PC-9 (cell line): ENCODE measurements around the gene SNAPC4. TPM values are rescaled to one million over a fixed set of nuclear protein-coding genes. Genes with fewer than 3 reads are reported as not detected.

Experiments
- Bru-seq: library from RNA; stranded (reverse); fragments of 400-500 nt; gene quantifications from one replicate; lab custom pipeline; 2021; lab: Mats Ljungman, UMichigan
- BruChase-seq, 2 experiments: library from RNA; stranded (reverse); fragments of 400-500 nt; gene quantifications; one replicate each; lab custom pipeline; 2021; lab: Mats Ljungman, UMichigan
- BruUV-seq: library from RNA; stranded (reverse); fragments of 400-500 nt; replicated peaks from 2 replicates; lab custom pipeline; 2021; lab: Mats Ljungman, UMichigan
- CTCF ChIA-PET: fragments of 300-600 bp; sonication (Branson Sonifier 250); formaldehyde crosslinking; loops from one replicate; lab custom pipeline; 2022; ENCODE audit warnings: antibody characterized with exemption; lab: Charles Lee
- POLR2A ChIA-PET: fragments of 300-600 bp; sonication (Branson Sonifier 250); formaldehyde crosslinking; loops from one replicate; lab custom pipeline; 2022; ENCODE audit warnings: antibody characterized with exemption; ENCODE audit not compliant: unreplicated experiment; lab: Charles Lee
- DNase-seq, 2 experiments: peaks; one replicate each; pipeline versions ENCODE4 v3.0.0 to v3.0.0-alpha.2; 2015 to 2022; ENCODE audit warnings: mixed read lengths in 1 of 2
- H2AFZ ChIP-seq: fragments of 200-600 bp; sonication (generic); 2 replicates; pipeline ENCODE4 v1.8.1; 2017; ENCODE audit warnings: antibody characterized with exemption
- H3F3A ChIP-seq: fragments of 200-600 bp; sonication (generic); 2 replicates; pipeline ENCODE4 v1.8.1; 2017; ENCODE audit warnings: antibody characterized with exemption, mild to moderate bottlenecking, low read depth; ENCODE audit not compliant: insufficient read depth
- H3K27ac ChIP-seq: fragments of 200-600 bp; sonication (generic); 2 replicates; pipeline ENCODE4 v1.6.1; 2016; ENCODE audit warnings: mixed run types
- H3K27me3 ChIP-seq: fragments of 200-600 bp; sonication (generic); 2 replicates; pipeline ENCODE4 v1.6.1; 2016; ENCODE audit warnings: low read depth, mixed run types; ENCODE audit not compliant: insufficient read depth
- H3K36me3 ChIP-seq: fragments of 200-600 bp; sonication (generic); 2 replicates; pipeline ENCODE4 v1.6.1; 2016; ENCODE audit warnings: low read depth, mixed run types
- H3K4me1 ChIP-seq: fragments of 200-600 bp; sonication (generic); replicated peaks from 2 replicates; pipeline ENCODE4 v1.6.1; 2016; ENCODE audit warnings: mixed run types; ENCODE audit not compliant: insufficient read depth
- H3K4me2 ChIP-seq: fragments of 200-600 bp; sonication (generic); 2 replicates; pipeline ENCODE4 v1.6.1; 2017; ENCODE audit warnings: mixed run types
- H3K4me3 ChIP-seq: fragments of 200-600 bp; sonication (generic); 2 replicates; pipeline ENCODE4 v1.6.1; 2016; ENCODE audit warnings: mixed run types
- H3K79me2 ChIP-seq: fragments of 200-600 bp; sonication (generic); 2 replicates; pipeline ENCODE4 v1.6.1; 2017; ENCODE audit warnings: low read depth, mixed run types
- H3K9me2 ChIP-seq: fragments of 200-600 bp; sonication (generic); 2 replicates; pipeline ENCODE4 v1.8.1; 2017; ENCODE audit warnings: mild to moderate bottlenecking; ENCODE audit not compliant: insufficient read depth
- H3K9me3 ChIP-seq: fragments of 200-600 bp; sonication (generic); 2 replicates; pipeline ENCODE4 v1.8.1; 2016; ENCODE audit warnings: low read depth; ENCODE audit not compliant: insufficient read depth
- H4K20me1 ChIP-seq: fragments of 200-600 bp; sonication (generic); 2 replicates; pipeline ENCODE4 v1.8.1; 2017; ENCODE audit not compliant: insufficient read depth
- CTCF ChIP-seq: fragments of 200-600 bp; sonication (generic); conservative IDR thresholded peaks from 2 replicates; pipeline ENCODE4 v1.6.1; 2017; ENCODE audit warnings: mixed run types, antibody characterized with exemption, mild to moderate bottlenecking, moderate library complexity
- EZH2 ChIP-seq: fragments of 200-600 bp; sonication (generic); IDR thresholded peaks from 2 replicates; pipeline ENCODE4 v1.8.0; 2017; ENCODE audit warnings: antibody characterized with exemption, low read depth
- intact Hi-C: fragments of 100-400 bp; cut with micrococcal nuclease; formaldehyde crosslinking; loops from one replicate; pipeline ENCODE4 v1.10.0; 2022; ENCODE audit not compliant: unreplicated experiment
- long read RNA-seq: library from polyadenylated mRNA; stranded (forward); transcript quantifications from one replicate; pipeline ENCODE4 v2.0.0, GENCODE V29; 2022
- total RNA-seq: library from RNA; stranded (reverse); gene quantifications from 2 replicates; pipeline ENCODE4 v1.2.3, GENCODE V29; 2021

SNAPC4 gene
- total RNA-seq = 13.3 and 14.4 TPM in 2 replicates
- Bru-seq, nascent RNA = percentile 60 among the genes with signal in this experiment
- BruChase-seq, experiment 1, labeled RNA remaining after a 2-hour chase = percentile 77 among the genes with signal in this experiment
- BruChase-seq, experiment 2, labeled RNA remaining after a 6-hour chase = percentile 82 among the genes with signal in this experiment
- long read RNA-seq, partial matches to known transcripts = 10 of 20 reads
- long read RNA-seq, other reads (novel, unspliced or antisense) = 10 of 20 reads

- peaks cover 13% of the 10 kb centered on the region for H3K4me1 ChIP-seq
- peaks cover 8% of the 10 kb centered on the region; the same call in 1 of the 2 replicates for H3F3A ChIP-seq
- no TSS peak for BruUV-seq
- H4K20me1 ChIP-seq = peaks cover 11% of the 10 kb centered on the region
- CTCF ChIA-PET = interaction anchor here (0.8 kb wide), 1 partner anchor 55 kb away, joined by 3 read pairs; no protein-coding TSS in a partner anchor
- no peak within 1 kb of the TSS for H3K27ac ChIP-seq
- peak within 1 kb of the TSS; percentile 97 for H3K4me2 ChIP-seq
- H3K9me2 ChIP-seq = no peaks in the 10 kb centered on the region
- peak; percentile 85 for TF ChIP-seq CTCF
- no peak for TF ChIP-seq EZH2
- intact Hi-C loops = loop anchor here (1.0 to 2.0 kb wide), 4 partner anchors 54 to 231 kb away; no protein-coding TSS in a partner anchor
- no peaks in the 10 kb centered on the region for H3K9me3 ChIP-seq
- peak within 1 kb of the TSS; percentile 77 for H2AFZ ChIP-seq
- H3K36me3 ChIP-seq = no peaks in the 10 kb centered on the region; the same call in 1 of the 2 replicates
- peak within 1 kb of the TSS; percentile 100 for H3K4me3 ChIP-seq
- H3K27me3 ChIP-seq = no peaks in the 10 kb centered on the region
- POLR2A ChIA-PET = interaction anchor here (0.6 kb wide), 1 partner anchor 122 kb away, joined by 3 read pairs; no protein-coding TSS in a partner anchor
- H3K79me2 ChIP-seq = peaks cover 23% of the 10 kb centered on the region
- DNase-seq = peak; percentile 76 to 91
Observed at GRCh38 chr9:136400038-136400834, at the start of gene SNAPC4. SNAPC4 (minus strand) TSS chr9:136400170; CDS start chr9:136398428, 1,742 bp downstream.

- TF ChIP-seq EZH2 (no peak), CTCF (no peak)
- Histone ChIP-seq H3K9me2 (no peaks in the 10 kb centered on the region), H3K9me3 (no peaks in the 10 kb centered on the region), H2AFZ (no peak overlapping the region), H3K27me3 (no peaks in the 10 kb centered on the region), H3K36me3 (peaks cover 5% of the 10 kb centered on the region; the same call in 1 of the 2 replicates), H4K20me1 (peaks cover 11% of the 10 kb centered on the region), H3K4me2 (no peak overlapping the region), H3K4me1 (no peaks in the 10 kb centered on the region), H3K4me3 (no peak overlapping the region), H3F3A (no peaks in the 10 kb centered on the region; the same call in 1 of the 2 replicates), H3K27ac (no peak overlapping the region), H3K79me2 (no peaks in the 10 kb centered on the region)
- ChIA-PET CTCF (no interaction called here), POLR2A (no interaction called here)
- intact Hi-C loops = no loop called here
- DNase-seq = no peak
- BruUV-seq = no TSS peak
Observed at GRCh38 chr9:136448655-136449054, 48.7 kb upstream of the SNAPC4 start.

- intact Hi-C loops = no loop called here
- no peaks in the 10 kb centered on the region for H3K79me2 ChIP-seq
- POLR2A ChIA-PET = no interaction called here
- CTCF ChIA-PET = no interaction called here
- no peak overlapping the region for H3K27ac ChIP-seq
- H3K4me2 ChIP-seq = no peak overlapping the region
- BruUV-seq = no TSS peak
- H3K4me1 ChIP-seq = no peaks in the 10 kb centered on the region
- H3K9me2 ChIP-seq = no peaks in the 10 kb centered on the region
- peaks cover 7% of the 10 kb centered on the region; the same call in 1 of the 2 replicates for H3F3A ChIP-seq
- no peaks in the 10 kb centered on the region for H3K27me3 ChIP-seq
- no peak for DNase-seq
- TF ChIP-seq EZH2 (no peak), CTCF (no peak)
- H2AFZ ChIP-seq = no peak overlapping the region
- H3K4me3 ChIP-seq = no peak overlapping the region
- H3K36me3 ChIP-seq = peaks cover 5% of the 10 kb centered on the region; the same call in 1 of the 2 replicates
- peaks cover 4% of the 10 kb centered on the region for H4K20me1 ChIP-seq
- H3K9me3 ChIP-seq = no peaks in the 10 kb centered on the region
Observed at GRCh38 chr9:136447173-136447778, 47.3 kb upstream of the SNAPC4 start.
